Pulmonary artery endothelial cell (primary cell): ENCODE measurements around the gene PKD1. TPM values are rescaled to one million over a fixed set of nuclear protein-coding genes. Genes with fewer than 3 reads are reported as not detected.

Experiments
- DNase-seq: peaks from one replicate; pipeline ENCODE4 v3.0.0-alpha.2; 2011; ENCODE audit warnings: low read depth, low spot score
- total RNA-seq: library from RNA; depleted of rRNA; stranded (reverse); fragments of >200 nt; gene quantifications from 2 replicates; pipeline ENCODE4 v1.2.3, GENCODE V29; 2014

PKD1 gene
- total RNA-seq, 1 donor from 2014 or later: 39.8 TPM

GRCh38 chr16:2089706-2090480 lies 45.8 kb downstream of the PKD1 start:
- no peak for DNase-seq

GRCh38 chr16:2088759-2089358 lies 46.8 kb downstream of the PKD1 start:
- DNase-seq: no peak

GRCh38 chr16:2087748-2088631 lies 47.7 kb downstream of the PKD1 start:
- DNase-seq: no peak

GRCh38 chr16:2086812-2087747 lies 48.6 kb downstream of the PKD1 start:
- DNase-seq: no peak

GRCh38 chr16:2086106-2086742 lies 49.5 kb downstream of the PKD1 start:
- no peak for DNase-seq

GRCh38 chr16:2085669-2086068 lies 50.0 kb downstream of the PKD1 start:
- DNase-seq: no peak

GRCh38 chr16:2084895-2085625 lies 50.6 kb downstream of the PKD1 start:
- no peak for DNase-seq

GRCh38 chr16:2083876-2084780 lies 51.6 kb downstream of the PKD1 start:
- DNase-seq: no peak

GRCh38 chr16:2083409-2083808 lies 52.3 kb downstream of the PKD1 start:
- DNase-seq: no peak

- no peak for DNase-seq
These were observed 52.7 kb downstream of the PKD1 start for GRCh38 chr16:2082983-2083364.

GRCh38 chr16:2082171-2082982 lies 53.3 kb downstream of the PKD1 start:
- DNase-seq: no peak

GRCh38 chr16:2081201-2082084 lies 54.3 kb downstream of the PKD1 start:
- DNase-seq: no peak

GRCh38 chr16:2079991-2080390 lies 55.7 kb downstream of the PKD1 start:
- DNase-seq: no peak

GRCh38 chr16:2079311-2079800 lies 56.3 kb downstream of the PKD1 start:
- DNase-seq: no peak

GRCh38 chr16:2078691-2079090 lies 57.0 kb downstream of the PKD1 start:
- no peak for DNase-seq

- no peak for DNase-seq
These were observed 57.6 kb downstream of the PKD1 start for GRCh38 chr16:2078096-2078495.

- no peak for DNase-seq
These were observed 58.0 kb downstream of the PKD1 start for GRCh38 chr16:2077696-2078095.
